ENCODE results near the gene TCP11X2. TPM values are rescaled to one million over a fixed set of nuclear protein-coding genes. Genes with fewer than 3 reads are reported as not detected.
"Not testable (repeated sequence)": the region's sequence is repeated elsewhere in the genome, so short reads cannot be mapped to it uniquely, and the experiment has no call there.

The TCP11X2 gene
- 2.0 TPM for total RNA-seq (ENCODE audit: unreplicated experiment)
- long read RNA-seq, partial matches to known transcripts = 0 of 1 reads
- long read RNA-seq, other reads (novel, unspliced or antisense) = 1 of 1 reads

DNA sequence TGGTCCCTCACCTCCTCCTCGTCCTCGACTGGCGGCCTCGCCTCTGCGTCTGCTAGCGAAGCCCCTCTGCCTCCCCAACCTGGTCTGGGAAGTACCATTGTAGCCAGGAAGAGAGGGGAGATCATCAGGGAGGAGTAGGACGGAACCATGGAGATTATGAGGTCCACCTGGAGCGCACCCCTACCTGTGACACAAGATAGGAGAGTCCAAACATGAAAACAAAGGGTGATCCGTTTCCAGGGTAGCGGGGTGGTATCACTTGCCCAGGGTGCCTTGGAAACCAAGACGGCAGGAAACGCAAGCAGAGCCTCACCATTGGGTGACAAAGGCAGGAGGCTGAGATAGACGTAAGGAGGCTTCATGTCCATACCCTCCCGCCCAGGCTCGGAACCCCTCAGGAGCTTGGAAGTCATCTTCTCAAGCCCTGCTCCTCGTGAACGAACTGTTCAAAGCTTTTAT, at the start of gene TCP11X2:
Gene TCP11X2 (minus strand): TSS at position 51 of the 459 bp plus-strand sequence.
- not testable (repeated sequence) for H3K4me1 Mint-ChIP-seq (ENCODE audit: unreplicated experiment); DNase-seq (ENCODE audit: low spot score); H3K4me3 Mint-ChIP-seq (ENCODE audit: unreplicated experiment); H3K9me3 Mint-ChIP-seq (ENCODE audit: unreplicated experiment); H3K27ac Mint-ChIP-seq (ENCODE audit: unreplicated experiment); H3K27me3 Mint-ChIP-seq (ENCODE audit: unreplicated experiment); H3K36me3 Mint-ChIP-seq (ENCODE audit: low read depth, unreplicated experiment)

DNA sequence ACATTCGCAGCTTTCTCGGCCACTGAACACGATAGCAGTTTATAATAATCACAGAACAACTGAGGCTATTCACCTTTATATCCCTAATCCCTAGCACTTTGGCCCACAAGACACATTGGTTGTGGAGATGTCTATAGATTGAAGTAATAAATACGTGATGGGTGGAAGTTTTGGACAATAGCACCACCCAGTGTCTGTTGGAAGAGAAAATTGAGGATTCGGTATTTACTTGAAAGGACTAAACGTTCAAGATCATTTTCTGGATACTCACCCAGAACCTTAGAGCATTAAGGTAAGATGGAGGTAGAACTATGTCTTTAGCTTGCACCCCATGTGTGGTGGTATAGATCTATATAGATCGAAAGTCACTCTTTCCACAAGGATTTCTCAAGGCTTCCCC, 45.7 kb upstream of the TCP11X2 start:
- TF ChIP-seq, protein P1, sequence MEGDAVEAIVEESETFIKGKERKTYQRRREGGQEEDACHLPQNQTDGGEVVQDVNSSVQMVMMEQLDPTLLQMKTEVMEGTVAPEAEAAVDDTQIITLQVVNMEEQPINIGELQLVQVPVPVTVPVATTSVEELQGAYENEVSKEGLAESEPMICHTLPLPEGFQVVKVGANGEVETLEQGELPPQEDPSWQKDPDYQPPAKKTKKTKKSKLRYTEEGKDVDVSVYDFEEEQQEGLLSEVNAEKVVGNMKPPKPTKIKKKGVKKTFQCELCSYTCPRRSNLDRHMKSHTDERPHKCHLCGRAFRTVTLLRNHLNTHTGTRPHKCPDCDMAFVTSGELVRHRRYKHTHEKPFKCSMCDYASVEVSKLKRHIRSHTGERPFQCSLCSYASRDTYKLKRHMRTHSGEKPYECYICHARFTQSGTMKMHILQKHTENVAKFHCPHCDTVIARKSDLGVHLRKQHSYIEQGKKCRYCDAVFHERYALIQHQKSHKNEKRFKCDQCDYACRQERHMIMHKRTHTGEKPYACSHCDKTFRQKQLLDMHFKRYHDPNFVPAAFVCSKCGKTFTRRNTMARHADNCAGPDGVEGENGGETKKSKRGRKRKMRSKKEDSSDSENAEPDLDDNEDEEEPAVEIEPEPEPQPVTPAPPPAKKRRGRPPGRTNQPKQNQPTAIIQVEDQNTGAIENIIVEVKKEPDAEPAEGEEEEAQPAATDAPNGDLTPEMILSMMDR (IDR thresholded peaks at IDR 0.05; ENCODE audit: unreplicated experiment) = no peak
- no peak overlapping the region for H3K27ac Mint-ChIP-seq (ENCODE audit: unreplicated experiment)
- DNase-seq (ENCODE audit: low spot score) = no peak

DNA sequence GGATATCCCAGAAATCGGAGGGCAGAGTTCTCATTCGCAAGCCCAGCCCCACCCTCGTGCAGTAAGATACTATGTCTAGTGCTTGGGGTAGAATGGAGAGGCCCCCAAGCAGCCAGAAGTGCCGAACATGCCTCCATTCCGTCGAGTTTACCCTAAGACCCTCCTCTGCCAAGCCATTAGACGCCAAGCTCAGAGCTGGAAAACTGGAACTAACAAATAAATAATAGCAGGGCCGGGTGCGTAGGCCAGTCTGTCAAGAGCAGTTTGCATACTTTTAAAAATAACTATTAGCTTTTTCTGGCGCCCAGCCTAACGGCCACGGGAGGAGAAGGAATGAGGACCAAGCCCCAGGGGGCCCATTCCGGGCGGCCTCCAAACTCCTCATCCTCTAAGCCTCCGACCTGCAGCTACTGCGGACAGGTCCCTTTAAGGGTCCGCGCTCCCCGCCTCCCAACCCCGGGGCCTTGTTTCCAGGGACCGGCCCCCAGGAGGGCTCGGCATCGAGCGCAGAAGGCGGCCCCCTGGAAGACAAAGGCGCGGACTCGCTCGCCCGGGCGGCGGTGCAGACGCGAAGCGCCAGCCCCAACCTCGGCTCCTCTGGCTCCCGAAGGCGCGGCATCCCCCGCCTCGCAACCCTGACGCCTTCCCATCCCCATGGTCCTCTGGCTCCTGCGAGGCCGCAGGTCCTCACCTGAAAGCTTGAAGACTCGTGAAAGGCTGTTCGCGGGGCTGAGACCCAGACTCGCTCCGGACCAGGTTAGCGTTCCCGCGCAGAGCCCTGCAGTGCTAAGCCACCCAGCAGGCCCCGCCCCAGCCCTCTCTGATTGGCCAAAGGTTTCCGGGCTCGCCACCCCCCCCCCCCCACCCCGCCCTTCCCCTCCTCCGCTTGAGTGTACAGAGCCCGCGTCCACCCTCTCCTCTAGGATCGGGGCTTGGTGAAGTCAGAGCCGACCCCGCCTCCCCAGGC, 44.6 kb upstream of the TCP11X2 start, which contains the start of gene TMSB15A:
Gene TMSB15A (minus strand): TSS at position 765 of the 967 bp plus-strand sequence.
- Mint-ChIP-seq H3K36me3 (ENCODE audit: low read depth, unreplicated experiment) (no peaks in the 10 kb centered on the region), H3K27me3 (ENCODE audit: unreplicated experiment) (no peaks in the 10 kb centered on the region), H3K9me3 (ENCODE audit: unreplicated experiment) (no peaks in the 10 kb centered on the region), H3K4me3 (ENCODE audit: unreplicated experiment) (peak within 1 kb of the TSS; percentile 86), H3K27ac (ENCODE audit: unreplicated experiment) (no peak within 1 kb of the TSS), H3K4me1 (ENCODE audit: unreplicated experiment) (no peaks in the 10 kb centered on the region)
- TF ChIP-seq, protein P1 (IDR thresholded peaks at IDR 0.05; ENCODE audit: unreplicated experiment) = no peak
- peak; percentile 50 for DNase-seq (ENCODE audit: low spot score)

More for the DNA sequence above, 45.7 kb upstream of the TCP11X2 start:
- Mint-ChIP-seq H3K4me3 (ENCODE audit: unreplicated experiment) (no peak overlapping the region), H3K27me3 (ENCODE audit: unreplicated experiment) (no peaks in the 10 kb centered on the region), H3K9me3 (ENCODE audit: unreplicated experiment) (no peaks in the 10 kb centered on the region), H3K4me1 (ENCODE audit: unreplicated experiment) (no peaks in the 10 kb centered on the region), H3K36me3 (ENCODE audit: low read depth, unreplicated experiment) (no peaks in the 10 kb centered on the region)

DNA sequence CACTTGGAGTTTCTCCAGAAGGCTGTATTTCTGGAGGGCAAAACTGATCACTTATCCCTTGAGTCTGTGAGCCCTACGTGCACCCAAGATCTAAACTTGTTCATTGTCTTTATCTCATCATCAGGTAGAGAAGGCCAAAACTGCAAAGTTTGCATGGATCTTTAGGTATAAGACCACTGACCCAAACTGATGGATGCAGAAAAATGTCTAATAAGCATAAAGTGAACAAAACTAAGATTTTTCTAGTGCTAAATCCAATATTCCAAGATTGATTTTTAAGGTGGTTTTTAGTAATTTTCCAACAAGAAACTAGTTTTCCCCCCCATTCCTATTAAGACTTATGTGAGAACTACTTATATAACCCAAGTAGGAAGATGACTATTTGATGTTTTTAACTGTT, 42.9 kb upstream of the TCP11X2 start:
- no peak for DNase-seq (ENCODE audit: low spot score)
- no peaks in the 10 kb centered on the region for H3K27me3 Mint-ChIP-seq (ENCODE audit: unreplicated experiment)
- H3K27ac Mint-ChIP-seq (ENCODE audit: unreplicated experiment) = no peak overlapping the region
- H3K4me3 Mint-ChIP-seq (ENCODE audit: unreplicated experiment) = no peak overlapping the region
- no peaks in the 10 kb centered on the region for H3K4me1 Mint-ChIP-seq (ENCODE audit: unreplicated experiment)
- H3K36me3 Mint-ChIP-seq (ENCODE audit: low read depth, unreplicated experiment) = no peaks in the 10 kb centered on the region
- H3K9me3 Mint-ChIP-seq (ENCODE audit: unreplicated experiment) = no peaks in the 10 kb centered on the region
- TF ChIP-seq, protein P1 (IDR thresholded peaks at IDR 0.05; ENCODE audit: unreplicated experiment) = no peak

DNA sequence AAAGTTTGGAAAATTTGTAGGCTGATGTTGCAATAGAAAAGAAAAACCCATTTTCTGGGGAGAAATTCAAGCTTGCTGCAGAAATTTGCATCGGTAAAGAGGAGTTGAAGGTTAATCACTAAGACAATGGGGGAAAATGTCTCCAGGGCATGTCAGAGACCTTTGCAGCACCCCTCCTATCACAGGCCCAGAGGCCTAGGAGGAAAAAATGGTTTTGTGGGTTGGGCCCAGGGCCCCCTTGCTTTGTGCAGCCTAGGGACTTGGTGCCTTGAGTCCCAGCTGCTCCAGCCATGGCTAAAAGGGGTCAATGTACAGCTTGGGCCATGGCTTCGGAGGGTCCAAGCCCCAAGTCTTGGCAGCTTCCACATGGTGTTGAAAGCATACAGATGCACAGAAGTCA, 27.1 kb upstream of the TCP11X2 start:
- Mint-ChIP-seq H3K27ac (ENCODE audit: unreplicated experiment) (no peak overlapping the region), H3K9me3 (ENCODE audit: unreplicated experiment) (no peaks in the 10 kb centered on the region), H3K36me3 (ENCODE audit: low read depth, unreplicated experiment) (no peaks in the 10 kb centered on the region), H3K4me3 (ENCODE audit: unreplicated experiment) (no peak overlapping the region), H3K4me1 (ENCODE audit: unreplicated experiment) (no peaks in the 10 kb centered on the region), H3K27me3 (ENCODE audit: unreplicated experiment) (no peaks in the 10 kb centered on the region)
- TF ChIP-seq, protein P1 (IDR thresholded peaks at IDR 0.05; ENCODE audit: unreplicated experiment) = no peak
- DNase-seq (ENCODE audit: low spot score) = no peak

All from endothelial cell (in vitro differentiated cells).